H7 (cell line): ENCODE measurements around the gene GAB2. TPM values are rescaled to one million over a fixed set of nuclear protein-coding genes. Genes with fewer than 3 reads are reported as not detected.

Experiments
- DNase-seq: peaks from one replicate; pipeline ENCODE4 v3.0.0; 2012
- H3K27me3 ChIP-seq: 2 replicates; pipeline ENCODE4 v1.6.0; 2011; ENCODE audit warnings: mild to moderate bottlenecking, low read length; ENCODE audit not compliant: control insufficient read depth, insufficient read depth
- H3K36me3 ChIP-seq: replicated peaks from 2 replicates; pipeline ENCODE4 v1.5.1; 2011; ENCODE audit warnings: low read length; ENCODE audit not compliant: control insufficient read depth, insufficient read depth
- H3K4me3 ChIP-seq: 2 replicates; pipeline ENCODE4 v1.5.1; 2011; ENCODE audit warnings: low read depth, mild to moderate bottlenecking, control low read depth, low read length, moderate library complexity; ENCODE audit not compliant: insufficient read depth
- total RNA-seq: library from RNA; depleted of rRNA; stranded (reverse); fragments of >200 nt; shearing (Covaris generic); gene quantifications from 2 replicates; pipeline ENCODE4 v1.2.3, GENCODE V29; 2014

The GAB2 gene
- total RNA-seq, 1 experiment from 2014 or later: 9.6 TPM

DNA sequence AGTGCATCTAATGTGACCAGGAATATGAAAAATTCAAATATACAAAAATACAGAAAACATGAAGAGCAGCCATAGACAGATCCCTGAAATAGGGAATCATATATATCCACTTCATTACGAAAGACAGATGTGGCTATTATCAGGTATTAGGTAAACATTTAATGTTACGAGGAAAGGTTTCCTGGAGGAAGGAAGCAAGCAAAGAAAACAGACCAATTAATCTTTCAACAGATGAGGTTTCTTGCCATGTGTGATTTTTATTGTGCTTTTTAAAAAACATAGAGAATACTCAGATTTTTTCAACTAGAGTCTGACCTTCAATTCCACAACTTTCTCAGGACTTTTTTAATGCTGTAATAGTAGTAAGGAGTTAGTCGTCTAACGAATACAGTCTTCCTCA is 24.3 kb upstream of the GAB2 start:
- DNase-seq: no peak
- no peaks in the 10 kb centered on the region; the same call in none of the 2 replicates for H3K36me3 ChIP-seq
- no peak overlapping the region for H3K4me3 ChIP-seq
- H3K27me3 ChIP-seq: no peaks in the 10 kb centered on the region

DNA sequence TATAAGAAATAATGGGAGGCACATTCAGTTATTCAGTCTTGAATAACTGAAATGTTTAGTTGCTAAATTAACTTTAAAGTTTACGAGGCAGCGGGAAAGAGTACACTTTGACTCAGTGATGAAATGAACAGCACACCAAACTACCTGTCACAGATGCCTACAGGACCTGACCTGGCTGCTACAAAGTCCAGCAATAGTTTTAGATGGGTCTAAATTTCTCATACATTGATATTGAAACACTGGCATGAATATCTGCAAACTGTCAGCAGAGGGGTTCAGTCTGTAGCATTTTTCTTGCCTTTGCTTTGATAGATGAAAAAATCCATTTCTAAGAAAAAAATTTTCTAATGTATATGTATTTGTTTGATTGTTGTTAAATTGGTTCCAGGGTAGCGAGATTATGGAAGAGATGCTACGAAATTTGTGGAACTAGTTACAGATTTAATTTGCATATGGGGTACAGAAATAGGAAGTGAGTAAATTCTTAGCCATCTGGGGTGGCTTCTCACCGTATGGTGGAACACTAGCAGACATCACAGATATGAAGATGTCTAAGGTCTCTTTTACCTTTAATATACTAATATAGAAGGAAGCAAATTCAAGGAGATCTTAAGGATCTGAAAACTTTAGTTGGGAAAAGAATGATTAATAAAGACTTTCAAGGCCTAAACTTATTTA is 20.8 kb upstream of the GAB2 start:
- Histone ChIP-seq H3K27me3 (no peaks in the 10 kb centered on the region), H3K36me3 (no peaks in the 10 kb centered on the region; the same call in none of the 2 replicates), H3K4me3 (no peak overlapping the region)
- no peak for DNase-seq

DNA sequence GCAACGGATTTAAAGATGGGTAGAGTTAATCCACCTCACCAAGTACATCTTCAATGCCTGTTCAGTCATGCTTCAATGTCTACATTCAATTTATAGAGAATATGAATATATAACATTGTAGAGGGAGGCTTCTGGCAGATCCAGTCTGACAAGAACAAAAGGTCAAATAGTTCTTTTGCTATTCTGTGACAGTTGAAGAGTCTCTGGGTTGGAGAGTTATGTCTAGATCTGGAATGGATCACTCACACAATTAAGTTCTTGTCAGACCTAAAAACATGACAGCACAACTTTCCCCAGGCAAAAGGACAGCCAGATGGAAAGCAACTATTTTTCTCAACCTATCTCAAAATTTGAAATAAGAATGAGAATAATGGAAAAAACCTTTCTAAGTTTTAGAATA is 15.3 kb upstream of the GAB2 start:
- Histone ChIP-seq H3K4me3 (no peak overlapping the region), H3K27me3 (no peaks in the 10 kb centered on the region), H3K36me3 (no peaks in the 10 kb centered on the region)
- no peak for DNase-seq

DNA sequence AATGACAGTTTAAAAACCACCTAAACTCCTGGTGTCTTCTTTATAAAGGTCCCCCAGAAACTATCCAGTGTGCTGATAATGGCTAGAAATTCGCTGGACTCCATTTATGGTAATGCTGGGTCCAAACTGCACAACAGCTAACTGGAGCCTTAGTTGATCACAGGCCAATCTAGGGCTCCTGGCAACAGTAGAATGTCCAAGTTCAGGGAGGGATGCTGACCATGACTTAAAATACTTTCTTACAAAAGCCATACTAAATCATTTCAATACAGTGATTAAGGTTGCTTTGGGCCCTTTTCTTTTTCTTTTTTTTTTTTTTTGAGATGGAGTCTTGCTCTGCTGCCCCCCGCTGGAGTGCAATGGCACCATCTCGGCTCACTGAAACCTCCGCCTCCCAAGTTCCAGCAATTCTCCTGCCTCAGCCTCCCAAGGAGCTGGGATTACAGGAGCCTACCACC is 14.5 kb upstream of the GAB2 start:
- Histone ChIP-seq H3K36me3 (no peaks in the 10 kb centered on the region), H3K27me3 (no peaks in the 10 kb centered on the region), H3K4me3 (no peak overlapping the region)
- no peak for DNase-seq

DNA sequence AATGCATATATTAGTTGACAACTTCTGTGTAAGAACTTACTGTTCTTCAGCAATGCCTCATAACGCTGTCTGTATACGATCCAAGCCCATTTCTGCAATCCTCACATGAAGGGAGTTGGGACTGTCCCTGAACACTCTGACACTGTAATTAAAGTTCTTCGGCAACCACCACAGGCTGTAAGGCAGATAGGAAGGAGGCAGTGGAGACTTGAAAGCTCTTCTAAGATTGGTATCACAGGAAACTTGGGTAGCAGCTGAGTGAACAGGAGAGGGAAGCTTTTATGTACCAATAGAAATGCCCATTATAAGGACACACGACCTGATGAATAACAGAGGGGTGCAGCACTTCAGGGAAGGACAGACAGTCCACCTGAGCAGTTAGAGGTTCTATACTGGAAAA is 12.0 kb upstream of the GAB2 start:
- H3K27me3 ChIP-seq: no peaks in the 10 kb centered on the region
- no peak overlapping the region for H3K4me3 ChIP-seq
- no peaks in the 10 kb centered on the region for H3K36me3 ChIP-seq
- no peak for DNase-seq

DNA sequence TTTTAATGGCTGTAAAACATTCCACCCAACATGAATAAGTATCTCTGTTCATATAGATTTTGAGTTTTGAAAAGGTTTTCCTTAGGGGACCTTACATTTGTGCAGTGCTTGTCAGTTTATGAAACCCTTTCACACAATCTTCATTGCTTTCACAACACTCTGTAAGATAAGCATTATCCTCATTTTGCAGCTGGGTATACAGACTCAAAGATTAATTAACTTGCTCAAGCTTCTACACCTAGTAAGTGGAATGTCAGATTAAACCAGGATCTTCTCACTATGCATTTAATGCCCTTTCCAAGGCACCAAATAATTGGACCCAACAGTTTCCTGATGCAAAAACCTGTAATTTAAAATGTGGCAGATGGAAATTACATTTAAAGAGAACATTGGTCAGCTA is 11.6 kb upstream of the GAB2 start:
- no peak for DNase-seq
- no peaks in the 10 kb centered on the region for H3K27me3 ChIP-seq
- H3K36me3 ChIP-seq: no peaks in the 10 kb centered on the region
- H3K4me3 ChIP-seq: no peak overlapping the region

DNA sequence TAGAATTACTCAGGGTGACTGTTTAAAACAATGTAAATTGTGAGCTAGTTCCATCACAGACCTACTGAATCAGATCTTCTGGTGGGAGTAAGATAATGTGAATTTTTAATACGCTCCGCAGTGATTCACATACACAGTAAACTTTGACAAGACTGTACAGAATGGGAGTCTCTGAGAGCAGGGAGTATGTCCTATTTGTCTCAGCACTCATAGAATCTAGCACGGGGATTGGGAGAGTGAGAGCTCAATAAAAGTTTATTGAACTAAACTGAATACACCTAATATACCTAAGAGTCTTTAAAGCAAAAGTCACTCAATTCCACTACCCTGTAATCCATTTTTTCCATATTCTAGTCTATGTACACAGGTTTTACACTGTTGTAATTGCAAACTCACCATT is 11.2 kb upstream of the GAB2 start:
- H3K4me3 ChIP-seq: no peak overlapping the region

DNA sequence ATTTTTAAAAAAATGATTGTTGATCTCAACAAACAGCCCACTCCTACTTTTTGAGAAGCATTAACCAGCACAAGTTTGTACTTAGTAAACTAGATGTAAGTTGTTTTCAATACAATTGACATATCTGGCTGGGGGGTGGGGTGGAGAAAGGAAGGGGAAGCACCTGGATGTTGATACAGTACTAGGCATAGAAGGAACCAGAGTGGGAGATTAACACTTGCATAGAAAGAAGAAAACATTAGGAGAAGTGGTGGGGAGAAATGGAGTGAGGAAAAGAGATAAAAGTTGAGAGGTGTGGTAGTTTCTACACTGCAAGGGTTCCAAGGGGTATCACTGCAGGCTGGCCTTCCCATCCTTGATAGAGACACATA is 10.6 kb upstream of the GAB2 start:
- DNase-seq: no peak
- H3K36me3 ChIP-seq: no peaks in the 10 kb centered on the region
- no peak overlapping the region for H3K4me3 ChIP-seq
- no peaks in the 10 kb centered on the region for H3K27me3 ChIP-seq

More for the DNA sequence above, 11.2 kb upstream of the GAB2 start:
- Histone ChIP-seq H3K27me3 (no peaks in the 10 kb centered on the region), H3K36me3 (no peaks in the 10 kb centered on the region)
- no peak for DNase-seq

DNA sequence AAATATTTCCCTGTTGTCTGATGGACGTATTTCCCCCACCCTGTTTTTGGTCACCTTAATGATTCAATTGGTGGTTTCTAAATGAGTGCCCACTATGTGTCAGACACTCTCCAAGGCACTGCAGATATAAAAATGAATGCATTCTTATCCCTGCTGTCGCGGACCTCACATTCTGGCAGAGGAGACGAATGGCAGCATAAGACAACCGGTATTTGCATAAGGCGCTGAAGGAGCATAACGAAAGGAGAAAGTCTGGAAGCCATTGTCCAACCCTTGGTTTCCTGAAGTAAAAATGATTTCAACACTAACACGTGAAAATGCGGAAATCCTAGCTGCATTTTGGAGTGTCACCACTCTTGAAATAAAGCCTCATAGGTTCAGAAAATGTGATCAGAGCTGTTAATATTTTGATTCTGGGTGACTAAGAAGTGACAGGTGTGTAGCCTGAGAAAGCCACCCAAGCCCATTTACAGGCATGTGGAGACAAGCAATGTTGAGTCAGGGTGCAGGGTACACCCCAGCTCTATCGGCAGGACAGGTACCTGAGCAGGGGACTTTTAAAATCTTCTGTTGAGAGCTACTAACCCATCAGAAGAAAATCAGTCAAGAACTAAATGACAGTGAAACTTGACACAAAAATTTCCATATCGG is 10.1 kb upstream of the GAB2 start:
- no peak for DNase-seq
- H3K4me3 ChIP-seq: no peak overlapping the region
- no peaks in the 10 kb centered on the region for H3K27me3 ChIP-seq
- H3K36me3 ChIP-seq: no peaks in the 10 kb centered on the region

DNA sequence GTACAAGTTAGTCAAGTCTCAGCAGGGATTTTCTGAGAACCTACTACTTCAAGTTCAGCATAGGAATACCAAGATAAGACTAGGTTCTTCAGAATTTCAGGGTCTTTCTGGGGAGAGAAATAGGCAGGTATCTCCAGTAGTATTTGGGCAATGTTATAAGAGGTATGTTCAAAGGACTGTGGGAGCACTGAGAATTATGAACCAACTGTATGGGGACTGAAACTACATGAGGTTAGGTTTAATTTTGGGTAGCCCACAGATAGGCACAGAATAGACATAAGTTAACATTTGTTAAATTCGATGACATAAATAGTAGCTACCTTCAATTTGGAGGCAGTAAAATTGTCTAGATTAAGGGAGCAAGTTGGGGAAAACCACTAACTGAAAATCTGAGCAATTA is 9.2 kb upstream of the GAB2 start:
- DNase-seq: no peak
- H3K36me3 ChIP-seq: no peaks in the 10 kb centered on the region
- H3K27me3 ChIP-seq: no peaks in the 10 kb centered on the region
- no peak overlapping the region for H3K4me3 ChIP-seq

DNA sequence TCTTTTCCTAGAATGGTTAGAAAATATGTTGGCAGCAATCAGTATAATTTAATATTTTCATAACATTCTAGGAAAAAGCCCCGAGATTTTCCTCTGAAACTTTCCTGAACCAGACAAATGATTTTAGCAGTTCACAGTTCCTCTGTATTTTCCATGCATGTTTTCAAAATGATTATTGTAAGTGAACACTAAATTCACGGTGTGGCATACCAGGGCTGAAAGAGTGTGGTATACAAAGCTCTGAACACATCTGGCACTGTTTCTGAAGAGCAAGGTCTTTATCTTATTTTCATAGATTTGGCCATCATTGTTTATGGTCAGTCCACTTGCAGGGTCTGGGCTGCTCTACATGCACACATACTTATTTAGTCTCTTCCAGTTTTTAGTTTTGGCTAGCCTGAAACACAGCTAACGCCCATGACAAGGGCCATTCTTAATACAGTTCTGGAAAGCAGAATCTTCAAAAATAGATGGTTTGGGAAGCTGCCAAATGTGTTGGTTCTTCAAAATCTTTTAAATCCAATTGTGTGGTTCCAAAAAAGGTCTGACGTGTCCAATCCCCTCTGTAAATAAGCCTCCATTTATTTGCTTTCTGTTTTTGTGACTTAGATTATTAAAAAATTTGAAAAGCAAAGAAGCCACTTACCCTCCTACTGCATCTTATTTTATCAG is 7.9 kb upstream of the GAB2 start:
- no peaks in the 10 kb centered on the region for H3K36me3 ChIP-seq
- DNase-seq: no peak
- no peaks in the 10 kb centered on the region for H3K27me3 ChIP-seq
- H3K4me3 ChIP-seq: no peak overlapping the region

DNA sequence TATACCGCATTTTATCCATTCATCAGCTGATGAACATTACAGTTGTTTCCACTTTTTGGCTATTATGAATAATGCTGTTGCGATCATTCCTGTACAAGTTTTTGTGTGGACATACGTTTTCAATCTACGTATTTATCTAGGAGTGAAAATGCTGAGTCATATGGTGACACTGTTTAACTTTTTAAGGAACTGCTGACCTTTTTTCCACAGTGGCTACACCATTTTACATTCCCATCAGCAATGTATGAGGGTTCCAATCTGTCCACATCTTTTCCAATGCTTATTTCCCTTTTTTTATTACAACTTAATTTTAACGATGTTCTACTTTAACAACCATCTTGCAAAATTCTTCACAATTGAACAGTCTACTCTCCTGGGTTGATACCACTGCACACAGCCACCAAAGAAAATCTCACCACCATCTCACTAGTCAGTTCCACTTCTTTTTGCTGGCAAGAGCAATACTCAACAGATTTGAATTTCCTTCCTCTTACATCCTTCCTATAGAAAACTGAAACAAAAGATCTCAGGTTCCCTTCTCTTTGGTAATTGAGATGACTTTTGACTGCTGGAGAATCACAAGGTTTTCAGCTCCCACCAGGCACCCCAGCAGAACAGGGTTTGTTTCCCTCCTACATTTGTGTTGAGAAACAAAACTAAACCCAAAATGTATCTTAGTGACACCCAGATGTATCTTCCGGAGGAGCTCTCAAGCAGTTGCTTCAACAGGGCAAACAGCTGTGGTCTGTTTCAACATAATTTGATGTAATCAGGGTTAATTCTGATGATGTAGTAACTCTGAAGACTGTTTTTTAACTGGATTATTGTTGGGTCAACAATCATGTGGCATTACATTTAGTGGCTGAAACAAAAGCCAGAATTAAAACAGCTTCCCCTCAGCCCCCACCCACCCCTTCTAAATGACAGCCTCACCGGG is 7.0 kb upstream of the GAB2 start:
- Histone ChIP-seq H3K27me3 (peaks cover under 1% of the 10 kb centered on the region; the same call in 1 of the 2 replicates), H3K36me3 (no peaks in the 10 kb centered on the region), H3K4me3 (no peak overlapping the region)
- DNase-seq: no peak

DNA sequence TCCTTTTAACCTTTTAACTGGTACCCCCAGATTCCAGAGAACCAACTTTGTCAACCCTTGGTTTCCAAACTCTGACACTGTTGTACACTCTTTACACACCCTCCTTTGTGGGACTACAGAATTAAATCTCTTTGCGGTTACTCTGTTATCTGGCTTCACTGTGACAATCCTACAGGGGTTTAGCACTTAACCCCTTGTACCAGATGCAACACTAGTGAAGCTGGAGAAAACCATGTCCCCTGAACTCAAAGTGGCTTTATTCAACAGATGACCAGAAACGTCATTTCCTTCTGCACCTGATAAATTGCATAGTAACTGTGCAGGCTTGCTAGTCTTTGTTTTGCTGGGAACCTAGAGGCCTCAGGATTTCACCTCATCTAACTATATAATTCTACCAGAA is 5.6 kb upstream of the GAB2 start:
- peaks cover 14% of the 10 kb centered on the region for H3K27me3 ChIP-seq
- DNase-seq: no peak
- no peak overlapping the region for H3K4me3 ChIP-seq
- no peaks in the 10 kb centered on the region for H3K36me3 ChIP-seq

DNA sequence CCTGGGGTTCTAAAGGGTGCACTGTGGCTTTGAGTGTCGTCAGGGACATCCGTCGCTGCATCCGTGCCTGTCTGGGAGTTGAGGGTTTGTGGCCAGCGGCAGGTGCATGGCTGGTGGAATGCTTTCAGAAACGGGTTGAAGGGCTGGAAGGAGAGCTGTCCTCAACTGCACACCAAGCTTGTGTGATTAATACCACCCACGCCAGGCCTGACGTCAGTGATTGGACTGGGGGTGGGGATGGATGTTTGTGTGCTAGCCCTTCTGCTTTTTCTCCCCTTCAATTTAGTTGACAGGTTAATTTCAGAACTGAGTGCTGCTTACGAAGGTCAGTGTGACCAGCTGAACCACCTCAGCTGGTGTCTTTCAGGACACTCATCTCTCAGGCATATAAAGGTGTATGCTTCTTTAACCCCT is 3.2 kb upstream of the GAB2 start:
- no peak for DNase-seq

More for the DNA sequence above, 3.2 kb upstream of the GAB2 start:
- peaks cover 16% of the 10 kb centered on the region for H3K27me3 ChIP-seq
- H3K4me3 ChIP-seq: no peak overlapping the region
- no peaks in the 10 kb centered on the region for H3K36me3 ChIP-seq
